Right lobe of liver (tissue), 4 donors: ENCODE measurements around the gene GTSE1.

Experiments
- CTCF ChIP-seq, 4 donors: fragments of 200-600 bp in 3 of 4; fragments of 450-650 bp in 1 of 4; IDR thresholded peaks; one replicate each; pipeline versions ENCODE4 v1.5.1 to v1.8.0; 2016 to 2022; ENCODE audit warnings: antibody characterized with exemption in 4 of 4, mild to moderate bottlenecking in 2 of 4
- POLR2A ChIP-seq: fragments of 450-650 bp; IDR thresholded peaks from one replicate; pipeline ENCODE4 v1.6.1; 2017; ENCODE audit warnings: antibody characterized with exemption, mild to moderate bottlenecking
- donor health status: DM: no; HTN: no; CAD: no.
- donor health status: DM: no; HTN: no; CAD: no.
- donor health status: DM: no; HTN: yes; CAD: no.

- TF ChIP-seq CTCF (IDR thresholded peaks at IDR 0.05) (no peak), POLR2A (no peak)
These were observed 51.0 kb downstream of the GTSE1 start for GRCh38 chr22:46347646-46348045.
